H1 (cell line): ENCODE results near the gene CKAP2L. TPM values are rescaled to one million over a fixed set of nuclear protein-coding genes. Genes with fewer than 3 reads are reported as not detected.

Experiments
- CTCF ChIA-PET: fragments of 300-600 bp; sonication (Branson Sonifier 250); formaldehyde crosslinking; loops from one replicate; lab custom pipeline; 2021; ENCODE audit not compliant: partially characterized antibody; lab: Charles Lee
- POLR2A ChIA-PET: fragments of 300-600 bp; sonication (Branson Sonifier 250); formaldehyde crosslinking; loops from one replicate; lab custom pipeline; 2021; ENCODE audit warnings: inconsistent platforms; ENCODE audit not compliant: partially characterized antibody; lab: Charles Lee
- DNase-seq, 2 experiments: peaks; one replicate each; pipeline versions ENCODE4 v3.0.0 to v3.0.0-alpha.2; 2010 to 2022; ENCODE audit warnings: low spot score in 2 of 2, low read depth in 1 of 2, mixed read lengths in 1 of 2
- FAIRE-seq: peaks from 2 replicates; lab custom pipeline; 2011; peaks lifted over from hg19 to GRCh38; lab: Jason Lieb, UNC
- H2AFZ ChIP-seq: 2 replicates; pipeline ENCODE4 v1.8.1; 2012; ENCODE audit warnings: low read length, inconsistent platforms
- H2AK5ac ChIP-seq: 2 replicates; pipeline ENCODE4 v1.6.1; 2013; ENCODE audit warnings: low read depth, low read length
- H2BK120ac ChIP-seq: replicated peaks from 2 replicates; pipeline ENCODE3; 2013; ENCODE audit warnings: low read depth, low read length, inconsistent platforms
- H2BK12ac ChIP-seq: 2 replicates; pipeline ENCODE4 v1.6.1; 2013; ENCODE audit warnings: low read depth, low read length
- H2BK15ac ChIP-seq: 2 replicates; pipeline ENCODE4 v1.6.1; 2013; ENCODE audit warnings: low read length
- H2BK20ac ChIP-seq: 2 replicates; pipeline ENCODE4 v1.6.1; 2013; ENCODE audit warnings: low read length
- H2BK5ac ChIP-seq: 2 replicates; pipeline ENCODE4 v1.6.1; 2013; ENCODE audit warnings: low read depth, low read length
- H3K14ac ChIP-seq: 2 replicates; pipeline ENCODE4 v1.6.1; 2013; ENCODE audit warnings: inconsistent platforms; ENCODE audit not compliant: insufficient read length
- H3K18ac ChIP-seq: 2 replicates; pipeline ENCODE4 v1.6.1; 2013; ENCODE audit warnings: low read length; ENCODE audit errors: extremely low read depth
- H3K23ac ChIP-seq: 2 replicates; pipeline ENCODE4 v1.6.1; 2013; ENCODE audit warnings: inconsistent platforms; ENCODE audit not compliant: insufficient read length
- H3K23me2 ChIP-seq: 2 replicates; pipeline ENCODE4 v1.6.1; 2013; ENCODE audit warnings: low read depth, low read length
- H3K27ac ChIP-seq: 2 replicates; pipeline ENCODE4 v1.6.1; 2011; ENCODE audit warnings: low read depth, low read length, inconsistent platforms
- H3K27me3 ChIP-seq, 4 experiments: replicated peaks in 1 of 4; 1 replicate in 1 of 4; 2 replicates in 3 of 4; pipeline versions ENCODE4 v1.6.1 to v1.8.1; 2011 to 2013; ENCODE audit warnings: low read length in 3 of 4, mild to moderate bottlenecking in 3 of 4, inconsistent platforms in 2 of 4, mixed read lengths in 2 of 4, moderate library complexity in 1 of 4; ENCODE audit not compliant: control insufficient read depth in 3 of 4, insufficient read depth in 3 of 4; ENCODE audit errors: extremely low read depth in 1 of 4
- H3K36me3 ChIP-seq, 4 experiments: 2 replicates each; pipeline versions ENCODE4 v1.6.1 to v1.8.1; 2011 to 2013; ENCODE audit warnings: mild to moderate bottlenecking in 4 of 4, low read length in 3 of 4, moderate library complexity in 2 of 4, control low read depth in 1 of 4, inconsistent platforms in 1 of 4; ENCODE audit not compliant: insufficient read depth in 4 of 4, control insufficient read depth in 2 of 4
- H3K4ac ChIP-seq: replicated peaks from 2 replicates; pipeline ENCODE3; 2013; ENCODE audit warnings: low read length, low read depth, mixed read lengths, inconsistent platforms; ENCODE audit not compliant: insufficient read length
- H3K4me1 ChIP-seq, 4 experiments: replicated peaks in 1 of 4; 1 replicate in 1 of 4; 2 replicates in 3 of 4; pipeline versions ENCODE4 v1.6.1 to v1.8.1; 2011 to 2013; ENCODE audit warnings: low read length in 3 of 4, inconsistent platforms in 2 of 4, mixed read lengths in 1 of 4; ENCODE audit not compliant: insufficient read depth in 4 of 4, control insufficient read depth in 3 of 4
- H3K4me2 ChIP-seq, 2 experiments: 2 replicates each; pipeline versions ENCODE4 v1.6.1 to v1.8.1; 2011 to 2013; ENCODE audit warnings: low read depth in 2 of 2, low read length in 2 of 2, control low read depth in 1 of 2, inconsistent platforms in 1 of 2, mild to moderate bottlenecking in 1 of 2; ENCODE audit not compliant: insufficient read depth in 1 of 2
- H3K4me3 ChIP-seq, 4 experiments: fragments of 200-600, 300-600 bp in 1 of 4; sonication (generic), shearing (Covaris generic), sonication (Bioruptor Twin) in 1 of 4; 2 replicates each; pipeline versions ENCODE4 v1.5.1 to v1.8.1; 2011 to 2016; ENCODE audit warnings: low read length in 4 of 4, low read depth in 3 of 4, control low read depth in 2 of 4, inconsistent platforms in 2 of 4, mild to moderate bottlenecking in 2 of 4, mixed read lengths in 1 of 4, moderate library complexity in 1 of 4; ENCODE audit not compliant: insufficient read depth in 2 of 4; ENCODE audit errors: extremely low read depth in 1 of 4
- H3K56ac ChIP-seq: replicated peaks from 2 replicates; pipeline ENCODE3; 2013; ENCODE audit warnings: low read depth, mild to moderate bottlenecking, mixed read lengths, low read length, inconsistent platforms; ENCODE audit not compliant: insufficient read length
- H3K79me1 ChIP-seq: 2 replicates; pipeline ENCODE4 v1.6.1; 2013; ENCODE audit warnings: low read depth, low read length, control low read depth
- H3K79me2 ChIP-seq, 2 experiments: 2 replicates each; pipeline versions ENCODE4 v1.6.1 to v1.8.1; 2012 to 2013; ENCODE audit warnings: low read length in 2 of 2, mild to moderate bottlenecking in 2 of 2, inconsistent platforms in 1 of 2; ENCODE audit not compliant: insufficient read depth in 2 of 2, control insufficient read depth in 1 of 2
- H3K9ac ChIP-seq, 4 experiments: replicated peaks in 1 of 4; 1 replicate in 1 of 4; 2 replicates in 3 of 4; pipeline versions ENCODE4 v1.6.1 to v1.8.1; 2011 to 2013; ENCODE audit warnings: low read depth in 3 of 4, low read length in 3 of 4, control low read depth in 2 of 4, mild to moderate bottlenecking in 2 of 4, moderate library complexity in 2 of 4, inconsistent platforms in 1 of 4; ENCODE audit errors: extremely low read depth in 1 of 4
- H3K9me3 ChIP-seq, 2 experiments: 2 replicates each; pipeline versions ENCODE4 v1.6.1 to v1.8.1; 2012 to 2013; ENCODE audit warnings: mild to moderate bottlenecking in 2 of 2, moderate library complexity in 2 of 2, control low read depth in 1 of 2, inconsistent platforms in 1 of 2, low read depth in 1 of 2, low read length in 1 of 2, mixed read lengths in 1 of 2; ENCODE audit not compliant: insufficient read depth in 2 of 2
- H4K20me1 ChIP-seq, 2 experiments: replicated peaks in 1 of 2; 2 replicates each; pipeline versions ENCODE3 to v1.8.1; 2011 to 2013; ENCODE audit warnings: inconsistent platforms in 2 of 2, low read length in 2 of 2, mild to moderate bottlenecking in 1 of 2; ENCODE audit not compliant: insufficient read depth in 2 of 2, control insufficient read depth in 1 of 2
- H4K5ac ChIP-seq: 2 replicates; pipeline ENCODE4 v1.6.1; 2013; ENCODE audit warnings: low read length, low read depth, mixed read lengths, inconsistent platforms; ENCODE audit not compliant: insufficient read length
- H4K8ac ChIP-seq: 2 replicates; pipeline ENCODE4 v1.8.0; 2013; ENCODE audit warnings: mild to moderate bottlenecking, moderate library complexity, low read length, inconsistent platforms; ENCODE audit not compliant: insufficient read depth; ENCODE audit errors: extremely low read depth
- H4K91ac ChIP-seq: replicated peaks from 2 replicates; pipeline ENCODE3; 2013; ENCODE audit warnings: low read length, mixed read lengths, inconsistent platforms; ENCODE audit not compliant: insufficient read length
- CBX8 ChIP-seq: fragments of 300-800, 300-1000 bp; sonication (generic); IDR thresholded peaks from 2 replicates; pipeline ENCODE4 v1.7.1; 2016; ENCODE audit warnings: low read depth, low read length, borderline replicate concordance
- CHD1 ChIP-seq: IDR thresholded peaks from 2 replicates; pipeline ENCODE4 v1.6.1; 2012; ENCODE audit warnings: low read depth, low read length, improper control_type of control experiment
- CHD2 ChIP-seq: IDR thresholded peaks from 2 replicates; pipeline ENCODE4 v1.6.1; 2012; ENCODE audit warnings: low read length, improper control_type of control experiment
- CTBP2 ChIP-seq: IDR thresholded peaks from 2 replicates; pipeline ENCODE4 v1.7.0; 2011; ENCODE audit warnings: borderline replicate concordance, mild to moderate bottlenecking, moderate library complexity, mixed read lengths, low read length; ENCODE audit not compliant: insufficient read depth, insufficient read length
- GABPA ChIP-seq: IDR thresholded peaks from 2 replicates; pipeline ENCODE4 v1.6.1; 2011; ENCODE audit warnings: mild to moderate bottlenecking, low read length, moderate library complexity, borderline replicate concordance; ENCODE audit not compliant: insufficient read depth
- KDM1A ChIP-seq: fragments of 200-600, 300-600 bp; sonication (generic); IDR thresholded peaks from 2 replicates; pipeline ENCODE4 v1.7.1; 2016; ENCODE audit warnings: mild to moderate bottlenecking, low read length, borderline replicate concordance
- RAD21 ChIP-seq, 2 experiments: IDR thresholded peaks in 1 of 2; conservative IDR thresholded peaks in 1 of 2; 2 replicates each; pipeline ENCODE4 v1.6.1; 2011; ENCODE audit warnings: low read depth in 2 of 2, low read length in 2 of 2, improper control_type of control experiment in 1 of 2, inconsistent platforms in 1 of 2, mild to moderate bottlenecking in 1 of 2, moderate library complexity in 1 of 2
- SIX5 ChIP-seq: IDR thresholded peaks from 2 replicates; pipeline ENCODE4 v1.6.1; 2011; ENCODE audit warnings: mild to moderate bottlenecking, low read depth, low read length
- SUZ12 ChIP-seq: fragments of 200-600 bp; sonication (generic); IDR thresholded peaks from 2 replicates; pipeline ENCODE4 v1.6.1; 2012; ENCODE audit warnings: mild to moderate bottlenecking, inconsistent platforms, low read length, moderate library complexity, mixed read lengths
- WGBS, 2 experiments: shearing (Covaris generic) in 1 of 2; methylation state at CpG; one replicate each; pipeline versions ENCODE4 v1.1.6 to v1.1.7; 2013 to 2015; ENCODE audit warnings: low lambda C conversion rate in 2 of 2, mixed read lengths in 2 of 2, inconsistent platforms in 1 of 2, low coverage in 1 of 2, missing lambda C conversion rate in 1 of 2; ENCODE audit not compliant: insufficient replicate concordance in 2 of 2, insufficient coverage in 1 of 2, insufficient read length in 1 of 2; ENCODE audit errors: extremely low coverage in 1 of 2, missing lambda C conversion rate in 1 of 2; 5-methylcytosine and 5-hydroxymethylcytosine counted together
- polyA plus RNA-seq, 7 experiments: library from polyadenylated mRNA; depleted of rRNA in 3 of 7; stranded (reverse) in 5 of 7; unstranded in 2 of 7; fragments of >200 nt in 5 of 7; fragments of 200-250 nt in 2 of 7; gene quantifications; 1 replicate in 5 of 7; 2 replicates in 1 of 7; 4 replicates in 1 of 7; pipeline versions ENCODE4 v1.2.1 to v1.2.3, GENCODE V29; 2011 to 2013; ENCODE audit warnings: missing spikeins in 2 of 7, mixed read lengths in 2 of 7
- total RNA-seq: library from RNA; stranded (reverse); fragmentation: NEBNext Ultra II Directional; extraction: Animal tissue kit (Norgen Biotek cat#: 25700); gene quantifications from 2 replicates; pipeline ENCODE4 v1.2.1, GENCODE V29; 2021

Gene CKAP2L
- total and polyA plus RNA-seq, 2 of the 8 experiments (the other 6 are each of a cell fraction or from before 2014, with no cell fraction given), result 2.5 to 20.7 TPM

DNA sequence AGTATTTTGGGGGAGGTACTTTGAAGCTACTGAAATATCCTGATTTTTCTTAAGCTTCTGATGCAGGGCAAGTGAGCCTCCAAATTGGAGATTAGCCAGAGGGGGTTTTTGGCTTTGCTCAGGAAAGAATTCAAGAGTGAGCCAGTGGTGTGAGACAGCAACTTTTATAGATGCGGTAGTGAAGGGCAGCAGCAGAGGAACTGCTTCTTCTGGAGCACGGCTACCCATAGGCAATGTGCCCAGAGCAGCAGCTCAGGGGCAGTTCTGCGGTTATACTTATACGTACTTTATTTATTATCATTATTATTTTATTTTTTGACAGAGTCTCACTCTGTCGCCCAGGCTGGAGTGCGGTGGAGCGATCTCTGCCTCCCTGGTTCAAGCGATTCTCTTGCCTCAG is 63.4 kb downstream of the CKAP2L start:
- H2BK120ac ChIP-seq, result no peak overlapping the region
- H2AFZ ChIP-seq, result no peak overlapping the region
- no peaks in the 10 kb centered on the region for H3K79me2 ChIP-seq
- no peak overlapping the region for H3K23ac ChIP-seq
- H2BK15ac ChIP-seq, result no peak overlapping the region
- H3K14ac ChIP-seq, result no peak overlapping the region
- DNase-seq, result no peak
- CTCF ChIA-PET, result interaction anchor here (0.8 to 2.6 kb wide), 4 partner anchors 11 to 25 kb away, joined by 3 to 10 read pairs (median 5); no protein-coding TSS in a partner anchor
- POLR2A ChIA-PET, result no interaction called here
- no peak overlapping the region for H4K8ac ChIP-seq
- no peak overlapping the region for H4K5ac ChIP-seq
- H3K23me2 ChIP-seq, result no peaks in the 10 kb centered on the region
- WGBS, 2 experiments, result 94% methylated on average over 8 of the region's 8 CpGs; no CpG with 5 or more reads in 1 of the 2 experiments
- H3K27me3 ChIP-seq, result no peaks in the 10 kb centered on the region
- H3K56ac ChIP-seq, result no peak overlapping the region
- no peak overlapping the region for H3K27ac ChIP-seq
- no peaks in the 10 kb centered on the region for H3K36me3 ChIP-seq
- no peak overlapping the region for H2AK5ac ChIP-seq
- no peak overlapping the region for H4K91ac ChIP-seq
- no peak overlapping the region for H3K4me2 ChIP-seq
- H3K79me1 ChIP-seq, result no peaks in the 10 kb centered on the region
- no peak overlapping the region for H3K4ac ChIP-seq
- FAIRE-seq, result no peak
- no peaks in the 10 kb centered on the region for H3K9me3 ChIP-seq
- H3K4me1 ChIP-seq, result no peaks in the 10 kb centered on the region
- no peaks in the 10 kb centered on the region for H4K20me1 ChIP-seq
- no peak for TF ChIP-seq KDM1A
- no peak for TF ChIP-seq CBX8
- TF ChIP-seq CTBP2, result no peak
- no peak for TF ChIP-seq RAD21 (IDR thresholded peaks at IDR 0.05 in 1 of 2, conservative IDR thresholded peaks at IDR 0.05 in 1 of 2; ENCODE audit: low read depth in 2 of 2, low read length in 2 of 2)
- TF ChIP-seq CHD1, result no peak
- TF ChIP-seq SIX5, result no peak
- TF ChIP-seq CHD2, result no peak
- no peak for TF ChIP-seq SUZ12
- no peak for TF ChIP-seq GABPA
- TF ChIP-seq, all 59 proteins: peak for 0
- Histone ChIP-seq H3K18ac (no peak overlapping the region), H3K9ac (no peak overlapping the region), H3K4me3 (no peak overlapping the region), H2BK5ac (no peak overlapping the region), H2BK12ac (no peak overlapping the region), H2BK20ac (no peak overlapping the region)
